ENCODE results near the gene RPS15A.
"Not testable (repeated sequence)": the region's sequence is repeated elsewhere in the genome, so short reads cannot be mapped to it uniquely, and the experiment has no call there.

The RPS15A gene

DNA sequence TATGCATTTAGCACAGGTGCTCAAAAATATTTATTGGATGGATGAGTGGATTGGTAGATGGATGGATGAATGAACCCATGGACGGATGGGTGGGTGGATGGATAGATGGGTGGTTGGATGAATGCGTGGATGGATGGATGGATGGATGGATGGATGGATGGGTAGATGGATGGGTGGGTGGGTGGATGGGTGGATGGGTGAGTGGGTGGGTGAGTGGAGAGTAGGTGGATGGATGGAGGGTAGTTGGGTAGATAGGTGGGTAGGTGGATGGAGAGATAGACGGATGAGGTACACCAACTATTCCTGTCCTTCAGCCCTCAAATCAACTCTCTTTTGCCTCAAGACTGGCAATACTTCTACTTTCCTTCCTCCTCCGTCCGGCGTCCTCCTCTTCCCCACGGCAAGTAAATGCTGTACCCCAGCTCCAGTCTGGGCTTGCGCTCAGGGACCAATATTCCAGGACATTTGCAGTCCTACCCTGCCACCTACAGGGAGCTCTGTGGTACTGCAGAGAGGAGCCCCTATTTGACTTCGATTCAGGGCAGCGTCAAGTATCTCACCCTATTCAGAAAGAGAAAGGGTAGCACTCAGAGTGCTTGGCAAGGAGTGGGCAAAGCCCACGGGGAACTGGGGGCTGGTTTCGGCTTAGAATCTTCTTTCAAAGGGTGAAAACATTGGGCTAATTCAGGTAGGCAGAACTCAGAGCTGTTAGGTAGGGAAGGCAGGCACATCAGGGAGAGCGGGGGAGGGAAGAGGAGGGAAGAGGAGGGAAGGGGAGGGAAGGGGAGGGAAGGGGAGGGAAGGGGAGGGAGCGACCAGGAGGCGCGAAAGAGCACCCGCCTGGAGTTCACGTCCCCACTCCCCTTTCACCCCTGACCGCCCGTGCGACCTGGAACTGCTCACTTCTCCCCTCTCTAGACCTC lies 30.3 kb downstream of the RPS15A start:
- DNase-seq (ENCODE audit: low spot score in 2 of 2) = peak in 1 of 2 experiments; percentile 53
- H3K4me1 ChIP-seq; H3K27me3 ChIP-seq (ENCODE audit: low read depth); H3K36me3 ChIP-seq (replicated peaks); H3K9me3 ChIP-seq; in situ Hi-C loops (cut with MboI; ENCODE audit: low sequenced_read_pairs); H3K4me3 ChIP-seq: not testable (repeated sequence)

DNA sequence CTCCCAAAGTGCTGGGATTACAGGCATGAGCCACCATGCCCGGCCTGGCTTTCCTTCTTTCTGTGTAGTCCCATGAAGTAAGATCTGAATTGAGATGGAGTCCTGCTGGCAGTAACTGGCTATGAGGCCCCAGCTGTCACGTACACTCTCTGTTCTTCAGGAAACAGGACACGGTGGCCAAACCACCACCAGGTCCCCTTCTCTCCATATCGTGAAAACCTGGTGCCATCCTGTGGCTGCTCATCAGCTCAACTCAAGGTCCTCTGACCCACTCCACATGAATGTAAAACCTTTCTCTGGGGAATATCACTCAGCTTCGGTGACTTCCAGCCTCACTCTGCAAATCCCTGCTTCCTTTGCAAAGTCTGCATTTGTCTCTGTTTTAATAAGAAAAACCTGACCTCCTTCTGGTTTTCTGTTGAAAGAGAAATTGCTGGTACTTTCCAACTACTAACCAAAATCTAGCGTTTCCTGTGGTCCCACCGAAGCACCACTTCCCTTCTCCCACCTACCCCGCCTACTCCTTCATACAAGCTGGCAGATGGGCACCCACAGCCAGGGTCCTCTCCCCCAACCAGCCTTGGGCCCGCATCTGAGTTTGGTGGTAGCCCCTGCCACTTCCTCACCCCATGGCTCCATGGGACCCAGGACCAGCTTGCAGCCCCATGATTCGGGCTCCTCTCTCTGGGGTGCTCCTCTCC lies 32.0 kb downstream of the RPS15A start:
- H3K9me3 ChIP-seq; H3K36me3 ChIP-seq (replicated peaks); H3K27me3 ChIP-seq (ENCODE audit: low read depth); H3K4me3 ChIP-seq; H3K4me1 ChIP-seq; in situ Hi-C loops (cut with MboI; ENCODE audit: low sequenced_read_pairs); DNase-seq (ENCODE audit: low spot score in 2 of 2): not testable (repeated sequence)

DNA sequence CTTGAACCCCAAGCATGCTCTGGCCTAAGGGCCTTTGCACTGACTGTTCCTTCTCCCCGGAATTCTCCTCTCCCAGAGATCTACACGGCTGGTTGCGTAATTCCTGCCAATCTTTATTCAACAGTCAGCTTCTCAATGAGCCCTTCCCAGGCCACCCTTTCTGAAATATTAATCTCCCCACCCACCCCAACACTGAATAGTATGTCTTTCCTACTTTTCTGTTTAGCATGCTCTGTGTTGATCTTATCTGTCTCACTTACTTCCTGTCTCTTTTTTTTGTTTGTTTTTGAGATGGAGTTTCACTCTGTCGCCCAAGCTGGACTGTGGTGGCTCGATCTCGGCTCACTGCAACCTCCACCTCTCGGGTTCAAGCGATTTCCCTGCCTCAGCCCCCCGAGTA lies 33.5 kb downstream of the RPS15A start:
- H3K4me1 ChIP-seq; H3K27me3 ChIP-seq (ENCODE audit: low read depth); DNase-seq (ENCODE audit: low spot score in 2 of 2); H3K36me3 ChIP-seq (replicated peaks); in situ Hi-C loops (cut with MboI; ENCODE audit: low sequenced_read_pairs); H3K4me3 ChIP-seq; H3K9me3 ChIP-seq: not testable (repeated sequence)

DNA sequence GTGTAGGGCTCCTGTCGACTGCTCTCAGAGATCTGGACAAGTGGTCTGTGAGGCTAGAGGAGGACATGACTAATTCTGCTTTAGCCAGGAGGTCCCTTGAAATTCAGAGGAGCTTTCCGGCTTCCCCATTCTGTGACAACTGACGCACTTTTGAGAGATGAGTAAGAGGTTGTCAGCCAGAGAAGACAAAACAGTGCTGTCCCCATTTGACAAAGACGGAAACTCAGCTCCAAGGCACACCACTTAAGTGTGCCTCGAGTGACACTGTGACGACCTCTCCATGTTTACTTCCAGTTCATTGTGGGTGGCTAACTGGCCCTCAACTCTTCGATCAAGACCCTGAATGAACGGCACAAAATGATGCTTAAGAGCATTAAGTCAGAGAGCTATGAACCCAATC lies 47.3 kb downstream of the RPS15A start:
- H3K4me3 ChIP-seq; DNase-seq (ENCODE audit: low spot score in 2 of 2); H3K27me3 ChIP-seq (ENCODE audit: low read depth); in situ Hi-C loops (cut with MboI; ENCODE audit: low sequenced_read_pairs); H3K36me3 ChIP-seq (replicated peaks); H3K9me3 ChIP-seq; H3K4me1 ChIP-seq: not testable (repeated sequence)

DNA sequence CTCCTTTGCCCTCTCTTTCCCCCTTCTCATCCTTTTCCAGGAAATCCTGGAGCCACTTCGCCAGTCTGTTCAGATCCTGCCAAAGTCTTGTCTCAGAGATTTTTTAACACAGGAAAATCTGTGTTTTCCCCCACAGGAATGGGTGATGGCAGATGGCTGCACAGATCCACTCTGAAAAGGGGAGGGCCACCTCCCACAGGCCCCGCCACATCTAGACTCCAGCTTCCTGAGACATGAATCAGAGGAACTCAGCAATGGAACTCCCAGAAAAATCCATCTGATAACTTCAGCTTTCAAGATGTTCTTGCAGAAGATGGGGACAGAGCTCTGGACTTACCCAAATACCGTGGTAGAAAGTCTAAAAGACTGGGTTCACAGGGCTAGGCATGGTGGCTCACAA lies 50.1 kb downstream of the RPS15A start:
- H3K27me3 ChIP-seq (ENCODE audit: low read depth); H3K4me3 ChIP-seq; H3K9me3 ChIP-seq; DNase-seq (ENCODE audit: low spot score in 2 of 2); H3K36me3 ChIP-seq (replicated peaks); H3K4me1 ChIP-seq; in situ Hi-C loops (cut with MboI; ENCODE audit: low sequenced_read_pairs): not testable (repeated sequence)

DNA sequence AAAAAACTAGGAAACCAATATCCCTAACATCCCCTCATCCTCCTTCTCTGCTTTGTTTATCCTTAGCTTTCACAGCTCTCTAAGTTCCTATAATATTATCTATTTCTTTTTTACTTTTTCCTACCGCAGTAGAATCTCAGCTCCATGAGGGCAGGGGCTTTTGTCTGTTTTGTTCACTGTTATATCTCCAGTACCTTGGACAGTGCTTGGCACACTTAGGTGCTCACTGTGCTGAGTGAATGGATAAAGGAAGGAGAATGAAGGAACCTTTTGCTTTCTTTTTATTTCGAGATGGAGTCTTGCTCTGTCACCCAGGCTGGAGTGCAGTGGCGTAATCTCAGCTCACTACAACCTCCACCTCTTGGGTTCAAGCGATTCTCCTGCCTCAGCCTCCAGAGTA lies 51.4 kb downstream of the RPS15A start:
- DNase-seq (ENCODE audit: low spot score in 2 of 2); H3K36me3 ChIP-seq (replicated peaks); H3K9me3 ChIP-seq; in situ Hi-C loops (cut with MboI; ENCODE audit: low sequenced_read_pairs); H3K27me3 ChIP-seq (ENCODE audit: low read depth); H3K4me1 ChIP-seq; H3K4me3 ChIP-seq: not testable (repeated sequence)

DNA sequence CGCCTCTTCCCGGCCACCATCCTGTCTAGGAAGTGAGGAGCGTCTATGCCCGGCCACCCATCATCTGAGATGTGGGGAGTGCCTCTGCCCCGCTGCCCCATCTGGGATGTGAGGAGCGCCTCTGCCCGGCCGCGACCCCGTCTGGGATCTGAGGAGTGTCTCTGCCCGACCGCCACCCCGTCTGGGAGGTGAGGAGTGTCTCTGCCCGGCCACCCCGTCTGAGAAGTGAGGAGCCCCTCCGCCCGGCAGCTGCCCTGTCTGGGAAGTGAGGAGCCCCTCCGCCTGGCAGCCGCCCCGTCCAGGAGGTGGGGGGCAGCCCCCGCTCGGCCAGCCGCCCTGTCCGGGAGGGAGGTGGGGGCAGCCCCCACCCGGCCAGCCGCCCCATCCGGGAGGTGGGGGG lies 55.9 kb downstream of the RPS15A start:
- DNase-seq (ENCODE audit: low spot score in 2 of 2); H3K36me3 ChIP-seq (replicated peaks); H3K27me3 ChIP-seq (ENCODE audit: low read depth); H3K9me3 ChIP-seq; H3K4me1 ChIP-seq; in situ Hi-C loops (cut with MboI; ENCODE audit: low sequenced_read_pairs); H3K4me3 ChIP-seq: not testable (repeated sequence)
